ENCODE results near the gene FXYD2. TPM values are rescaled to one million over a fixed set of nuclear protein-coding genes. Genes with fewer than 3 reads are reported as not detected.
"Not testable (repeated sequence)": the region's sequence is repeated elsewhere in the genome, so short reads cannot be mapped to it uniquely, and the experiment has no call there.

FXYD2 gene
- total and polyA plus RNA-seq, 2 of the 8 experiments (the other 6 are each of a cell fraction or from before 2014, with no cell fraction given), result 0.89 to 1.1 TPM

- H3K9me3 ChIP-seq (ENCODE audit: insufficient read depth in 2 of 2, low read depth in 1 of 2, low read length in 1 of 2); H4K8ac ChIP-seq (ENCODE audit: extremely low read depth, insufficient read depth, low read length); H4K5ac ChIP-seq (ENCODE audit: insufficient read length, low read depth, low read length); H3K27me3 ChIP-seq (replicated peaks in 1 of 4; ENCODE audit: control insufficient read depth in 3 of 4, extremely low read depth in 1 of 4, insufficient read depth in 3 of 4, low read length in 3 of 4); H3K9ac ChIP-seq (replicated peaks in 1 of 4; ENCODE audit: extremely low read depth in 1 of 4, low read depth in 3 of 4, low read length in 3 of 4); H3K18ac ChIP-seq (ENCODE audit: extremely low read depth, low read length); H2AK5ac ChIP-seq (ENCODE audit: low read depth, low read length); H3K79me1 ChIP-seq (ENCODE audit: low read depth, low read length); H2BK12ac ChIP-seq (ENCODE audit: low read depth, low read length); H3K23me2 ChIP-seq (ENCODE audit: low read depth, low read length); H2AFZ ChIP-seq (ENCODE audit: low read length); H3K14ac ChIP-seq (ENCODE audit: insufficient read length); H3K23ac ChIP-seq (ENCODE audit: insufficient read length); H2BK15ac ChIP-seq (ENCODE audit: low read length); H2BK20ac ChIP-seq (ENCODE audit: low read length); FAIRE-seq; H3K27ac ChIP-seq (ENCODE audit: low read depth, low read length); H4K91ac ChIP-seq (replicated peaks; ENCODE audit: insufficient read length, low read length); H3K4me3 ChIP-seq (ENCODE audit: extremely low read depth in 1 of 4, insufficient read depth in 2 of 4, low read depth in 3 of 4, low read length in 4 of 4); DNase-seq (ENCODE audit: low read depth in 1 of 2, low spot score in 2 of 2); H3K56ac ChIP-seq (replicated peaks; ENCODE audit: insufficient read length, low read depth, low read length); H2BK120ac ChIP-seq (replicated peaks; ENCODE audit: low read depth, low read length); H3K4me2 ChIP-seq (ENCODE audit: insufficient read depth in 1 of 2, low read depth in 2 of 2, low read length in 2 of 2); H3K36me3 ChIP-seq (ENCODE audit: control insufficient read depth in 2 of 4, insufficient read depth in 4 of 4, low read length in 3 of 4); H2BK5ac ChIP-seq (ENCODE audit: low read depth, low read length); H3K4ac ChIP-seq (replicated peaks; ENCODE audit: insufficient read length, low read depth, low read length): not testable (repeated sequence)
- ChIA-PET POLR2A (ENCODE audit: partially characterized antibody) (interaction anchor here (0.7 kb wide), 1 partner anchor 148 kb away, joined by 3 read pairs; no protein-coding TSS in a partner anchor), CTCF (ENCODE audit: partially characterized antibody) (interaction anchor here (1.0 to 3.7 kb wide), 5 partner anchors 13 to 46 kb away, joined by 3 to 24 read pairs (median 4); no protein-coding TSS in a partner anchor)
- 95% methylated on average over 13 of the region's 13 CpGs; no CpG with 5 or more reads in 1 of the 2 experiments for WGBS, 2 experiments (ENCODE audit: extremely low coverage in 1 of 2, insufficient coverage in 1 of 2, insufficient read length in 1 of 2, insufficient replicate concordance in 2 of 2, low coverage in 1 of 2, low lambda C conversion rate in 2 of 2, missing lambda C conversion rate in 1 of 2)
- peaks cover 0 to 31% of the 10 kb centered on the region in 2 experiments; a peak in 2 of 4 replicates for H3K79me2 ChIP-seq (ENCODE audit: control insufficient read depth in 1 of 2, insufficient read depth in 2 of 2, low read length in 2 of 2)
- peaks cover 7 to 32% (median 25%) of the 10 kb centered on the region in 4 experiments for H3K4me1 ChIP-seq (replicated peaks in 1 of 4; ENCODE audit: control insufficient read depth in 3 of 4, insufficient read depth in 4 of 4, low read length in 3 of 4)
- peaks cover 13 to 17% of the 10 kb centered on the region in 2 experiments for H4K20me1 ChIP-seq (replicated peaks in 1 of 2; ENCODE audit: control insufficient read depth in 1 of 2, insufficient read depth in 2 of 2, low read length in 2 of 2)
Observed at GRCh38 chr11:117865546-117865945, 41.0 kb upstream of the FXYD2 start.
